Right ventricle myocardium superior (tissue), 1 donor: ENCODE data around the gene ANKS6. TPM values are rescaled to one million over a fixed set of nuclear protein-coding genes. Genes with fewer than 3 reads are reported as not detected.

Source experiments
- ATAC-seq: fragments of 200-7000 bp; cut with Tn5 transposase; one replicate; pipeline ENCODE4 v1.9.1; 2020; ENCODE audit warnings: mild to moderate bottlenecking; ENCODE audit not compliant: poor library complexity
- DNase-seq: peaks from one replicate; pipeline ENCODE4 v3.0.0-alpha.2; 2020
- intact Hi-C: fragments of 100-400 bp; cut with DNase I; formaldehyde crosslinking; loops from one replicate; pipeline ENCODE4 v1.11.2; 2022
- total RNA-seq: library from RNA; stranded (reverse); fragmentation: NEBNext Ultra II Directional; extraction: Animal tissue kit (Norgen Biotek cat#: 25700); gene quantifications from one replicate; pipeline ENCODE4 v1.2.1, GENCODE V29; 2021
- donor health status: DM: no; HTN: yes; CAD: no; lungs with severe emphysema.

Gene ANKS6
- total RNA-seq, 1 donor from 2014 or later, result 3.0 TPM

- no peak for DNase-seq
- ATAC-seq, result no peak
- intact Hi-C loops, result no loop called here
Measured at GRCh38 chr9:98778711-98779530, 17.4 kb downstream of the ANKS6 start.

- ATAC-seq, result no peak
- DNase-seq, result no peak
- intact Hi-C loops, result no loop called here
Measured at GRCh38 chr9:98778251-98778650, 18.1 kb downstream of the ANKS6 start.

- ATAC-seq (no peak), DNase-seq (no peak)
- intact Hi-C loops, result loop anchor here (2.0 kb wide), 1 partner anchor 463 kb away; no protein-coding TSS in a partner anchor
Measured at GRCh38 chr9:98777618-98778017, 18.7 kb downstream of the ANKS6 start.

GRCh38 chr9:98775831-98776441 is 20.4 kb downstream of the ANKS6 start:
- peak; percentile 70 for ATAC-seq
- intact Hi-C loops, result loop anchor here (2.0 kb wide), 1 partner anchor 461 kb away; no protein-coding TSS in a partner anchor
- DNase-seq, result no peak

GRCh38 chr9:98774746-98775145 is 21.6 kb downstream of the ANKS6 start:
- intact Hi-C loops, result no loop called here
- no peak for ATAC-seq

DNA sequence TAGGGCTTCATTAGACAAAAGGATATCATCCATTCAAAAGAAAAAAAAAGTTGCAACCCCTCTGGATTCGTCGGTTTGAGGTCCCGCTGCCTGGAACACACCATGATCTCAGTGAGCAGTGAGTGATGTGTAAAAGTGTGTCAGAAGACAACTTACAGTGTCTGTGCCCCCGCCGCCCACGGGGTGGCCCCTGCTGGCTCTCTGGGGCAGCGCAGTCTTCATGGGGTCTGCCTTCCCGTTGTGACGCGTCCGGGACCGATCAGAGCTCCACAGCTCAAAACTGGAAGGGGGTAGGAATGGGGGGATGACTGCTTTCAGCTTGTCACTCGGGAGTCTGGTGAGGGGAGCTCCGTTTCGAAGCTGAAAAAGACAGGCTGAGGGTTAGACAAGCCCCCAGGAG is 22.6 kb downstream of the ANKS6 start:
- intact Hi-C loops, result no loop called here
- DNase-seq (no peak), ATAC-seq (no peak)

More at GRCh38 chr9:98774746-98775145, 21.6 kb downstream of the ANKS6 start:
- no peak for DNase-seq

DNA sequence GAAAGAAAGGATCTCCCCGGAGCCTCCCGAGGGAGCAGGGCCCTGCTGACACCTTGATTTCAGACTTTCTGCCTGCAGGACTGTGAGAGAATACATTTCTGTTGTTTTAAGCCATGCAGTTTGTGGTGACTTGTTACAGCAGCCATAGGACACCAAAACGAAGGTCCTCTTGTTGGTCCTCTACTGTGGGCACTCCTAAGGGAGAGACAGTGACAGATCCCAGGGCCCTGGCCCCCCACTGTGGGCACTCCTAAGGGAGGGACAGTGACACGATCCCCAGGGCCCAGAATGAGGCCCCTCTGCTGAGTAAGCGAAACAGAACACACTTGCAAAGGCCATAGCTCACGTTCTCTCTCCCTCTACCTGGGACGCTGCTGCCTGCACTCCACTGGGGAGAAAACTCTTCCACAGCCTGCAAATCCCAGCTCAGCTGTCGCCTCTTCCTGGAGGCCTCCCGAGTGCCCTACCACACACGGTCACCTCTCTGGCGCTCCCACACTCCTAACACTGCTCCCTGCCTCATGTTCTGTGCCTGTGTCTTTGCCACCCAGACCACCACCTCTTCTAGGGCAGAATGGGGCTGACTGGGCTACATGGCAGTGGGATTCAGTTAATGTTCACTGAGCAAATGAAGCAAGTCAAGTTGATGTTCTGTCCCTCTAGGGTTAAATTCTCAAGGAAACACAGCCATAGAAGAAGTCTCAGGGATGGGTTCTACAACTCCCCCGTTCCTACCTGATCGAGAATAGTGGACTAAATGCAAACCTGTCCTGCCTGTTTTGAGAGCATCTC is 23.8 kb downstream of the ANKS6 start:
- intact Hi-C loops, result no loop called here
- ATAC-seq (no peak), DNase-seq (no peak)

- no peak for DNase-seq
- no peak for ATAC-seq
- intact Hi-C loops, result no loop called here
Measured at GRCh38 chr9:98771209-98771874, 25.0 kb downstream of the ANKS6 start.

GRCh38 chr9:98770717-98771116 is 25.6 kb downstream of the ANKS6 start:
- no peak for ATAC-seq
- intact Hi-C loops, result no loop called here
- DNase-seq, result no peak

DNA sequence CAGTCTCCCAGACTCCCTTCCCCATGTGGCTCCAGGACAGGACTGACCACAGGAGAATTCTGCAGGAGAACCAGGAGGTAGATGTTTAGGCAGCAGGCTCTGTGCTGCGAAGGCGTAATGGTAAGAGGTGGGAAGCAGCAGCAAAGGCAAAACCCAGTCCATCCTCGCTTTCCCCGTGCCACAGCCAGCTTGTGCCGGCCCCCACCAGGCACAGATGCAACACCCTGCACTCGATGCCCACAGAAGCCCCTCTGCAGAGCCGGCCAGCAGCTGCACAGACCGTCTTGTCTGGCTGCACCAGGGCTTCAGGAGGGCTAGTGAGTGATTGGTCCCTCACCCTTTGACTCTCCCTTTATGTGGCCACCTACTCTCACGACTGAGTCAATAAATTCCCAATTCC is 28.0 kb downstream of the ANKS6 start:
- ATAC-seq (no peak), DNase-seq (no peak)
- intact Hi-C loops, result no loop called here

DNA sequence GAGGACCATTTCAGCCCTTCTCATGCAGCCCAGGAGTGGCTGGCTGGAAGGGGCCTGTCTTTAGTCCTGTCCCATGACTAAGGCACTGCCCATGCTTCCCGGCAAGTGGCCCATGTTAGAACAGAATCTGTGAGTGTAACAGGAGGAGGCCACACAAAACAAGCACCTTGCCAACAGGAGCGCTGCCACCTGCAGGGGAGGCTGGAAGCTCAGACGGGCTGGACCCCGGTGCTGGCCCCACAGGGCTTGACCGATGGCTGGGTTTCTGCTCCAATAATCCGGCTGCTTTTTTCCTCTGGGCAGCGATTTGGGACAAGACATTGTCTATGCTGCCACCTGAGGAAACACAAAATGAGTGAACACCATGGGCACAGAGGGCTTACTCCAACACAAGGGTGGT is 28.4 kb downstream of the ANKS6 start:
- intact Hi-C loops, result no loop called here
- DNase-seq, result no peak
- ATAC-seq, result no peak

- DNase-seq (no peak), ATAC-seq (no peak)
- intact Hi-C loops, result no loop called here
Measured at GRCh38 chr9:98767196-98767595, 29.2 kb downstream of the ANKS6 start.

DNA sequence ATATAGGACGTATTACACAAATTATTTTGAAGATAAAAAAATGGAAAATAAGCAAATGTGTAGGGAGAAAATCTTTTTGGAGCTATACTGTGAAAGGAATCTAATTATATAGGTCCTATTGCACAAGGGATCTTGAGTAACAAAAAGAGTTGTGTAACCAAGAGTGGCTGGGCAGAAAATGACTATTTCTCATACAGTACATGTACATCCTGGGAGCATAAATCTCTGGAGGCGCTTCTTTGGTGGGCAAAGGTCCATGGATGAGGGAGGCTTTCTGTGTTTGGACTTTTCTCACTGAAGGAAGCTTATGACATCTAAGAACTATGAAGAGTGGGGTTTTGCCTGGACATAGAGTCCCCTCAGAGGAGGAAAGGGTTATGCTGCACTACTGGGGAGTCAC is 29.8 kb downstream of the ANKS6 start:
- DNase-seq (no peak), ATAC-seq (no peak)
- intact Hi-C loops, result no loop called here

DNA sequence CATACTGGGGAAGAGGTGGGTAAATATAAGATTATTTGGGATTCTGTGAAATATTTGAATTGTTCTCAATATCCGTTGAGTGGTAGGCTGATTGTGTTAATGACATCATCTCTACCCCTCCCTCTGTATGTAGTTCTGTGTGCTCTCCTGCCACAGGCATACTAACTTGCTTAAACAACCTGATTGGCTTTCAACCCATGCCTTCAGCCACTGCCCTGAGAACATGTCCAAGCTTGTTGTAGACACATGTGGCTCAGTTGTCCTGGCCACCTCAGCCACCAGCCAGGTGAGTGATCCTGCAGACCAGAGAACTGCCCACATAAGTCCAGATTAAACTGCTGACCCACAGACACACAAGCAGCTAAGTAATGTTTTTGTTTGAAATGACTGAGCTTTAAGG is 31.1 kb downstream of the ANKS6 start:
- intact Hi-C loops, result no loop called here
- DNase-seq (no peak), ATAC-seq (no peak)

GRCh38 chr9:98763986-98764745 is 32.2 kb downstream of the ANKS6 start:
- intact Hi-C loops, result no loop called here
- ATAC-seq, result no peak
- DNase-seq, result no peak

DNA sequence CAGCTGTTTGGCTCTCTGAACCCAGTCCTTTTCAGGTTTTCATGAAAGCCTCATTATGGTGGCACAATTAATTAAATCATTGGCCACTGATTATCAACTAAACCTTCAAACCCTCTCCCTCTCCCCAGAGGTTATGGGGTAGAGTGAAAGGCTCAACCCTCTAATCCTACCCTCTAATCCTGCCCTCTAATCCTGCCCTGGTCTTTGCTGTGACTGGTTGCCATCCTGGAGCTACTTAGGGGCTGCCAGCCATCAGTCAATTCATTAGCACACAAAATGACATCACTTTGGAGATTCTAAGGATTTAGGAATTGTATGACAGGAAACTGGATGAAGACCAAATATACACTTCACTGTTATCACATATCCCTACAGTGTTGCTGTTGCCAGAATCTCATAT is 36.1 kb downstream of the ANKS6 start:
- ATAC-seq (no peak), DNase-seq (no peak)
- intact Hi-C loops, result no loop called here

DNA sequence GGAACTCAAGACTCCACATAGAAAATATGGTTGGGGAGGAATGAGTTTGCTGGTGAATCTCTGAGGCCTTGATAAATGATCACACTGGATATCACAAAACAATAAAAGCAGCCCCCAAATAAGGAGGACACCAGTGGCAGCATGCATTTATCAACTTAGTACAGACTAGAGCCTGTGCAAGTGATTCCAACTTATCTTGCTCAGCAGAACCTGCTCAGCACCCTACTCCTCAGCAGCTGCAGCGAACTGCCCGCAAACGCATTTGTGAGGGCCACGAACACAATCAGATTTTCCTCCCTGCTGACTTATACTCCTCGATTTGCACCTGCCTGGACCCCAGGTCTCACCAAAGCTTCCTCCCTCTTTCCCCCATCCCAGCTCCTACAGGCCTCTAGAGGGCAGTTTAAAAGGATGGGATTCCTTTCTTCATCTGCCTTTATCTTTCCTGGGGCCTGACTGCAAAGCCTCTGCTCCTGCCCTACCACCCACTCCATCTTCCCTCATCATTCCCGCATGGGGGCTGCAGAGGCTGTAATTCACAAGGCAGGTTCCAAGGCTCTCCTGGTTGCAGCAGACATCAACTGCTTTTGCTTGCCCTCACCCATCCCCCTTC is 41.2 kb downstream of the ANKS6 start:
- no peak for DNase-seq
- ATAC-seq, result no peak
- intact Hi-C loops, result no loop called here

DNA sequence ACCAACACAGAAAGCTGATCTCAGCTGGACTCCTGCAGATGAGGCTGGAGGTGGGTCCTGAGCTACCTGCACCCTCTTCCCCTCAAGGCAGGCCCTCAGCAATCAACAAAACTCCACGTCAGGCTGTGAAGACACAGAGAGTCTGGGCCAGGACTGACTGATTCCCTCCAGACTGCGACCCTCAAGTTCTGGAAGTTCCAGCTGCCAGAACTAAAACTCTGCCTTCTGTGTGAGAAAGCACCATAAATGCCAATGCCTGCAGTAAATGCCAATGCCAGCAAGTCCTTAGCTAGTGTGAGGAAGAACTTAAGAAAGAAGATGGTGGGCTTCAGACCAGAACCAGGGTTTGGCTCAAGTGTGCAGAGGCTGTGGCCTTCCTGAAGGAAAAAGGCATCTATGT is 45.1 kb downstream of the ANKS6 start:
- ATAC-seq (no peak), DNase-seq (no peak)
- intact Hi-C loops, result no loop called here
